ENCODE measurements around the gene RABGAP1L. TPM values are rescaled to one million over a fixed set of nuclear protein-coding genes. Genes with fewer than 3 reads are reported as not detected.

The RABGAP1L gene
- total and polyA plus RNA-seq, 2 of the 8 experiments (the other 6 are each of a cell fraction or from before 2014, with no cell fraction given) = 33.3 to 156 TPM

DNA sequence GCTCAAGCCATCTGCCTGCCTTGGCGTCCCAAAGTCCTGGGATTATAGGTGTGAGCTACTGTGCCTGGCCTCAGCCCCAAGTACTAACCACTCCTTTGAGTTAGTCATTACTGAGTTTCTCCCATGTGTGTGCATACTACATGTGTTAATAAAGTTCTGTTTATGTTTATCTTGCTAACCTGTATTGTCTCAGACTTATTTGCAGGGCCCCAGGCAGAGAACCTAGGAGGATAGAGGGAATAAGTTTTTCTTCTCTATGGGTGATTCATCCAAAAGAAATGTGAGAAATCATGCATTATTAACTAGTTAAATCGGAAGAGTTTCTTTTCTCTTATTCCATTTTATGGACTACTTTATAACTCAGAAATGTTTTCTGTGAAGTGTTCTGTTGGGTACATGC, 636.5 kb downstream of the RABGAP1L start (continued):
- TF ChIP-seq SP1 (IDR thresholded peaks at IDR 0.05; ENCODE audit: low read depth, low read length) = no peak

Data from H1 (cell line).